SU-DHL-6 (cell line): ENCODE data around the gene KCNQ4.

Experiments used
- H2AFZ ChIP-seq: fragments of 200-600 bp; sonication (generic); 2 replicates; pipeline ENCODE4 v1.6.1; 2014; ENCODE audit warnings: low read depth, mild to moderate bottlenecking, moderate library complexity, mixed read lengths, antibody characterized with exemption, low read length; ENCODE audit not compliant: severe bottlenecking
- H3F3A ChIP-seq: fragments of 200-600 bp; shearing (Covaris generic); 2 replicates; pipeline ENCODE4 v1.6.0; 2016; ENCODE audit warnings: antibody characterized with exemption, mild to moderate bottlenecking; ENCODE audit not compliant: insufficient read depth
- H3K27ac ChIP-seq: fragments of 200-600 bp; sonication (generic); 2 replicates; pipeline ENCODE4 v1.5.1; 2016; ENCODE audit warnings: low read depth, mild to moderate bottlenecking, low read length, moderate library complexity, mixed read lengths
- H3K27me3 ChIP-seq: fragments of 200-600 bp; sonication (generic), shearing (Covaris generic); 2 replicates; pipeline ENCODE4 v1.6.0; 2014; ENCODE audit warnings: mild to moderate bottlenecking, low read length
- H3K36me3 ChIP-seq: fragments of 200-600 bp; sonication (generic); 2 replicates; pipeline ENCODE4 v1.6.1; 2014; ENCODE audit warnings: mild to moderate bottlenecking, low read length, mixed read lengths
- H3K4me2 ChIP-seq: fragments of 300-600, 200-600 bp; shearing (Covaris generic), sonication (generic); 2 replicates; pipeline ENCODE4 v1.6.0; 2014; ENCODE audit warnings: low read length, low read depth, mild to moderate bottlenecking; ENCODE audit not compliant: poor library complexity, severe bottlenecking
- H3K4me3 ChIP-seq: fragments of 200-600 bp; sonication (generic); 2 replicates; pipeline ENCODE4 v1.5.1; 2014; ENCODE audit warnings: antibody characterized with exemption, low read length, mild to moderate bottlenecking, mixed read lengths; ENCODE audit not compliant: insufficient read depth, poor library complexity, severe bottlenecking
- H3K79me2 ChIP-seq: fragments of 200-600 bp; sonication (generic); 2 replicates; pipeline ENCODE4 v1.6.1; 2014; ENCODE audit warnings: mild to moderate bottlenecking, low read length, moderate library complexity; ENCODE audit not compliant: insufficient read depth
- H3K9ac ChIP-seq: fragments of 200-600 bp; sonication (generic); 2 replicates; pipeline ENCODE4 v1.7.0; 2014; ENCODE audit warnings: mild to moderate bottlenecking, low read length
- H3K9me2 ChIP-seq: fragments of 200-600 bp; sonication (generic); replicated peaks from 2 replicates; pipeline ENCODE4 v1.6.1; 2014; ENCODE audit warnings: low read length; ENCODE audit not compliant: insufficient read depth
- H3K9me3 ChIP-seq: fragments of 200-600 bp; sonication (generic); 2 replicates; pipeline ENCODE4 v1.6.1; 2014; ENCODE audit warnings: low read length, mixed read lengths; ENCODE audit not compliant: insufficient read depth
- H4K20me1 ChIP-seq: fragments of 200-600 bp; sonication (generic); 2 replicates; pipeline ENCODE4 v1.6.1; 2014; ENCODE audit warnings: low read depth, mild to moderate bottlenecking, antibody characterized with exemption, low read length, moderate library complexity, mixed read lengths
- EZH2phosphoT487 ChIP-seq: fragments of 200-600 bp; sonication (generic), shearing (Covaris generic); conservative IDR thresholded peaks from 2 replicates; pipeline ENCODE4 v1.6.1; 2018; ENCODE audit warnings: mild to moderate bottlenecking, antibody characterized with exemption, low read length, moderate library complexity, mixed read lengths
- TF ChIP-seq, protein P1 (sequence below): fragments of 200-600 bp; sonication (generic); IDR thresholded peaks from one replicate; pipeline ENCODE4 v1.5.1; 2017; ENCODE audit warnings: antibody characterized with exemption, mild to moderate bottlenecking, low read length, moderate library complexity; ENCODE audit not compliant: insufficient read depth, poor library complexity, severe bottlenecking

Gene KCNQ4

GRCh38 chr1:40743860-40744259 is 39.7 kb upstream of the KCNQ4 start:
- Histone ChIP-seq H3K36me3 (peaks cover 34% of the 10 kb centered on the region; the same call in 1 of the 2 replicates), H2AFZ (no peak overlapping the region), H3K27me3 (no peaks in the 10 kb centered on the region), H3K9me3 (no peaks in the 10 kb centered on the region), H3K4me2 (no peak overlapping the region), H3K9me2 (no peaks in the 10 kb centered on the region), H4K20me1 (no peaks in the 10 kb centered on the region), H3K9ac (no peak overlapping the region), H3K4me3 (no peak overlapping the region), H3F3A (no peaks in the 10 kb centered on the region), H3K27ac (no peak overlapping the region), H3K79me2 (peaks cover 37% of the 10 kb centered on the region; the same call in 1 of the 2 replicates)
- no peak for TF ChIP-seq EZH2phosphoT487
- TF ChIP-seq, protein P1, sequence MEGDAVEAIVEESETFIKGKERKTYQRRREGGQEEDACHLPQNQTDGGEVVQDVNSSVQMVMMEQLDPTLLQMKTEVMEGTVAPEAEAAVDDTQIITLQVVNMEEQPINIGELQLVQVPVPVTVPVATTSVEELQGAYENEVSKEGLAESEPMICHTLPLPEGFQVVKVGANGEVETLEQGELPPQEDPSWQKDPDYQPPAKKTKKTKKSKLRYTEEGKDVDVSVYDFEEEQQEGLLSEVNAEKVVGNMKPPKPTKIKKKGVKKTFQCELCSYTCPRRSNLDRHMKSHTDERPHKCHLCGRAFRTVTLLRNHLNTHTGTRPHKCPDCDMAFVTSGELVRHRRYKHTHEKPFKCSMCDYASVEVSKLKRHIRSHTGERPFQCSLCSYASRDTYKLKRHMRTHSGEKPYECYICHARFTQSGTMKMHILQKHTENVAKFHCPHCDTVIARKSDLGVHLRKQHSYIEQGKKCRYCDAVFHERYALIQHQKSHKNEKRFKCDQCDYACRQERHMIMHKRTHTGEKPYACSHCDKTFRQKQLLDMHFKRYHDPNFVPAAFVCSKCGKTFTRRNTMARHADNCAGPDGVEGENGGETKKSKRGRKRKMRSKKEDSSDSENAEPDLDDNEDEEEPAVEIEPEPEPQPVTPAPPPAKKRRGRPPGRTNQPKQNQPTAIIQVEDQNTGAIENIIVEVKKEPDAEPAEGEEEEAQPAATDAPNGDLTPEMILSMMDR: no peak

GRCh38 chr1:40745176-40745575 is 38.4 kb upstream of the KCNQ4 start:
- peaks cover 37% of the 10 kb centered on the region; the same call in 1 of the 2 replicates for H3K79me2 ChIP-seq
- no peak overlapping the region for H3K27ac ChIP-seq
- H3K9me2 ChIP-seq: no peaks in the 10 kb centered on the region
- H3K4me3 ChIP-seq: no peak overlapping the region
- TF ChIP-seq, protein P1: no peak
- no peak for TF ChIP-seq EZH2phosphoT487
- no peak overlapping the region for H3K9ac ChIP-seq
- H2AFZ ChIP-seq: no peak overlapping the region
- no peak overlapping the region for H3K4me2 ChIP-seq
- peaks cover 36% of the 10 kb centered on the region; the same call in 1 of the 2 replicates for H3K36me3 ChIP-seq
- H3K27me3 ChIP-seq: no peaks in the 10 kb centered on the region
- no peaks in the 10 kb centered on the region for H3F3A ChIP-seq
- no peaks in the 10 kb centered on the region for H4K20me1 ChIP-seq
- H3K9me3 ChIP-seq: no peaks in the 10 kb centered on the region

- no peak overlapping the region for H3K27ac ChIP-seq
- no peak overlapping the region for H3K4me3 ChIP-seq
- peaks cover 30% of the 10 kb centered on the region; the same call in 1 of the 2 replicates for H3K36me3 ChIP-seq
- no peaks in the 10 kb centered on the region for H4K20me1 ChIP-seq
- no peak overlapping the region for H2AFZ ChIP-seq
- H3K27me3 ChIP-seq: no peaks in the 10 kb centered on the region
- peaks cover 34% of the 10 kb centered on the region; the same call in 1 of the 2 replicates for H3K79me2 ChIP-seq
- H3F3A ChIP-seq: no peaks in the 10 kb centered on the region
- no peak overlapping the region for H3K4me2 ChIP-seq
- H3K9me3 ChIP-seq: no peaks in the 10 kb centered on the region
- TF ChIP-seq EZH2phosphoT487: no peak
- TF ChIP-seq, protein P1: no peak
- no peaks in the 10 kb centered on the region for H3K9me2 ChIP-seq
- no peak overlapping the region for H3K9ac ChIP-seq
Observed at GRCh38 chr1:40746344-40747090, 37.1 kb upstream of the KCNQ4 start.
